HG02884 (cell line): ENCODE results near the gene NRTN.
"Not testable (repeated sequence)": the region's sequence is repeated elsewhere in the genome, so short reads cannot be mapped to it uniquely, and the experiment has no call there.

ENCODE experiments used
- ATAC-seq: cut with Tn5 transposase; IDR thresholded peaks from one replicate; pipeline ENCODE4 v1.9.1; 2021; ENCODE audit warnings: mild to moderate bottlenecking, moderate library complexity; ENCODE audit not compliant: unreplicated experiment

The NRTN gene

GRCh38 chr19:5804516-5805461 is at the start of gene NRTN:
Gene NRTN (plus strand): TSS chr19:5805067. CDS start chr19:5824166, 19,099 bp downstream.
- ATAC-seq = no peak

GRCh38 chr19:5762608-5763217 is 42.2 kb upstream of the NRTN start:
- ATAC-seq = no peak

DNA sequence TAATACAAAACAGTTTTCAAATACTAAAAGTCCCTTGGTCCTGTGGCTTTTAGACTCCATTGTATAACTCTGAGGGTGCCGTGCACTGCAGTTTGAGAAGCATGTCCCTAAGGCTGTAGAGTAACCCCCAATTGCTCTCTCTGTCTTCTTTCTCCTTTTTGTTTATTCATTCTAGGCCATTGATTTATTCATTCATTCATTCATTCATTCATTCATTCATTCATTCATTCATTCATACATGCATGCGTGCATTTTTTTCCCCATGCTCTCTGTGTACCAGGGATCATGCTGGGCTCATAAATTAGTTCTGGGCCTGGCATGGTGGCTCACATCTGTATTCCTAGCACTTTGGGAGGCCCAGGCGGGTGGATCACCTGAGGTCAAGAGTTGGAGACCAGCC is 39.6 kb upstream of the NRTN start:
- ATAC-seq = no peak

GRCh38 chr19:5767949-5768348 is 36.9 kb upstream of the NRTN start:
- no peak for ATAC-seq

- ATAC-seq = no peak
These were observed 32.5 kb upstream of the NRTN start for GRCh38 chr19:5772416-5772815.

DNA sequence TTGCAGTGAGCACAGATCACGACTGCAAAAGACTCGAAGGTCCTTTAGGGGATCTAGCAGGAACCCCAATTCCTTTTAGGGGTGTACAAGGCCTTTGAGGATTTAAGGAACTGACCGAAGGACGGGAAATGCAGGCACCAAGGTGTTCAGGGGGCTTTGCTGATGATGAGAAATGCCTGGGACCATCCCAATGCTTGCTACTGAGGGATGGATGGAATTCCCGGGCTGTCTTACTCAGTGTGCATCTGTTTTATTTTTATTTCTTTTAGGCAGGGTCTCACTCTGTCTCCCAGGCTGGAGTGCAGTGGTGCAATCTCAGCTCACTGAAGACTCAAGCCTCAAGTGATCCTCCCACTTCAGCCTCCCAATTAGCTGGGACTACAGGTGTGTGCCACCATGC is 31.6 kb upstream of the NRTN start:
- ATAC-seq = no peak

DNA sequence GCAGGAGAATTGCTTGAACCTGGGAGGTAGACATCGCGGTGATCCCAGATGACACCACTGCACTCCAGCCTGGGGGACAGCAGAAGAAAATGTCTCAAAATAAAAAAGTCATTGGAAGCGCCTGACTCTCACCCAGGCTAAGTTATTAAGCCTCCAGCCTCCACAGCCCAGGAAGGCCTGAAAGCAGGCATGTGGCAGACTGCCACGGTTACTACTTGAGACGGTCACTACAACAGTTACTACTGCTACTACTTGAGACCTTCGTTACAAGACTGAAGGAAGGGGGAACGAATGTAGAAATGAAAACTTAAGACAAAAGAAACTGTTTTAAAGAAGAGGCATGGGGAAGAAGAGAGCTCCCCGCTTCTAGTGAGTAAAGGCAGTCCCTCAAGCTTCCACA is 29.9 kb upstream of the NRTN start:
- ATAC-seq = no peak

DNA sequence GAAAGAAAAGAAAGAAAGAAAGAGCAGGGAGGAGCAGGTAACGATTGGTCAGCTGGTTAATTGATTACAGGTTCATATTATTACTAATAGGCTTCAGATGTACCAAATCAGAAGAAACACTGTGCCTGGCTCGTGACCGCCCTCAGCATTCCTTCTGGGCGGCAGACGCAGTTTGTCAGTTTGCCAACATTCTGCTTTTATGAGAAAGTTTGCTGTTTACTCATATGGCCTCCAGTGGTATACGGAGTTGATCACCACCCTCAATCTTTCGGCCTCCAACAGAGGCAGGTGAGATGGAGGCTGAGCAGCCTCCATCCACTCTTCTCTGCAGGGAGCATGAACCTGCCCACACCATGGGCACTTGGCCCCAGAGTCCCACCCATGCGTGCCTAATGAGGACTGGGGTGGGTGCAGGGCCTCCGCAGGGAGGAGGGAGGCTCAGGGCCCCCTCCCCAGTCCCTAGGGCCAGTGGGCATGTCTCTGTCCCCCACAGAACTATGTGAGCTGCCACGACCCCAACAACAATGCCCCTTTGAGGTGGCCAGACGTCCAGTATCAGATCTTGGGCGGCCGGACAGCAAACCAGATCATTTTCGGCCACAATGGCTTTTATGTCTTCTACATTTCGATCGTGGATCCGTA is 29.1 kb upstream of the NRTN start:
- ATAC-seq = no peak

- ATAC-seq = no peak
These were observed 26.5 kb upstream of the NRTN start for GRCh38 chr19:5778402-5778801.

DNA sequence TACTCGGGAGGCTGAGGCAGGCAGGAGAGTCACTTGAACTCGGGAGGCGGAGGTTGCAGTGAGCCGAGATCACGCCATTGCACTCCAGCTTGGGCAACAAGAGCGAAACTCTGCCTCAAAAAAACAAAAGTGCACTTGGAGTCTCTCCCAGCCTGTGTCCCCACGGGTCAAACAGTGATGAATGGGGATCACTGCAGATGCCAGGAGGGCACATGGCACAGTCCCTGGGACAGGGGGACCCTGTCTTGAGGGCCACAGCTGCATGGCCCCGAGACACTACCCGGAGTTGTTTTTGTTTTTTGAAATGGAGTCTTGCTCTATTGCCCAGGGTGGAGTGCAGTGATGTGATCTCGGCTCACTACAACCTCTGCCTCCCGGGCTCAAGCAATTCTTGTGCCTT is 24.0 kb upstream of the NRTN start:
- not testable (repeated sequence) for ATAC-seq

GRCh38 chr19:5782322-5782721 is 22.5 kb upstream of the NRTN start:
- no peak for ATAC-seq

GRCh38 chr19:5782945-5783919 is 21.6 kb upstream of the NRTN start:
- no peak for ATAC-seq

- no peak for ATAC-seq
These were observed 20.2 kb upstream of the NRTN start, which contains the start of gene PRR22 for GRCh38 chr19:5784581-5785147. Gene PRR22 (minus strand): TSS chr19:5784746. CDS start chr19:5784660, 86 bp downstream.

DNA sequence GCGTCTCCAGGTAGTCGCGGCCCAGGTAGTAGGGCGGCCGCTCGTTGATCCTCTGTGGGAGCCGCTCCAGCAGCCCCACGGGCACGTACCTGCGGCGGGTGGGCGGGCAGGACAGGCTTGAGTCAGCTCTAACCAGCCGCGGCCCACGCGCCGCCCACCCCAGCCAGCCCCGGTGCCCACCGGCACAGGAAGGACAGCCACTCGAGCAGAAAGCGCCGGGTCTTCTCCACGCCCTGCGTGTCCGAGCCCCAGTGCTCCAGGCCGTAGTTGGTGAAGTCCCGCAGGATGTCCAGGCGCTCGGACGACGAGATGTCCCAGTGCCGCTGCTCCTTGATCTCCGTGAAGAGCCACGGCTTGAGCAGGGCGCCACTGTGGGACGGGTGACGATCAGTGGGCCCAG is 19.4 kb upstream of the NRTN start:
- ATAC-seq = no peak

- ATAC-seq = no peak
These were observed 18.1 kb upstream of the NRTN start for GRCh38 chr19:5786593-5787408.

DNA sequence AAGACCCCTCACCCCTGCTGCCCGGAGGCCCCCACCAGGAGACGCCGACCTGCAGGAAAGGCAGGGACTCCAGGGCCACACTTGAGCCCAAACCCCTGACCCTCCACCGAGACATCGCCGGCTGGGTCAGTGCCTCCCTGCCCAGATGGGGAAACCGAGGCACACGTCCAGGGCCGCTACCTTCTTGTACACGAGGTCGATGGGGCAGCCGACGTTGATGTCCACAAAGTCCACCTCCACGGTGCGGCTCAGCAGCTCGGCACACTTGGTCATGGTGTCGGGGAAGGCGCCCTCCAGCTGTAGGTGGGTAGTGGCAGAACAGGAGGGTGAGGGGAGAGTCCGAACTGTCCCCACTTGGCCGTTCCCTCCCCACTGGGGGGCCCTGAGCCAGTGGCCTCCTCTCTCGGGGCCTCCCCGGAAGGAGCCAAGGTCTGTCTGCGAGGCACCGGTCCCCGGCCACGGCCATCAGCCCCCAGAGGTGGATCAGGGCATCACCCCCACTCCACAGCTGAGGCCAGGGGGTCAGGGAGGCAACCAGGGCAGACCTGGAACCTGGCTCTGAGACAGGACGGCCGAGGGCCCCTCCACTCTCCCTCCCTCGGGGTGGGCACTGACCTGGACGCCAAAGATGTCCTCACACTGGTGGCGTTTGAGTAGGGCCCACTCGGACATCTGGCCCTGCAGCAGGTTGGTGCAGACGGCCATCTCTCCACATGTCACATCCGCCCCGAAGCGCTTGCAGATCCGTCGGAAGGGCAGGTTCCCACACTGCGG is 17.3 kb upstream of the NRTN start:
- no peak for ATAC-seq

DNA sequence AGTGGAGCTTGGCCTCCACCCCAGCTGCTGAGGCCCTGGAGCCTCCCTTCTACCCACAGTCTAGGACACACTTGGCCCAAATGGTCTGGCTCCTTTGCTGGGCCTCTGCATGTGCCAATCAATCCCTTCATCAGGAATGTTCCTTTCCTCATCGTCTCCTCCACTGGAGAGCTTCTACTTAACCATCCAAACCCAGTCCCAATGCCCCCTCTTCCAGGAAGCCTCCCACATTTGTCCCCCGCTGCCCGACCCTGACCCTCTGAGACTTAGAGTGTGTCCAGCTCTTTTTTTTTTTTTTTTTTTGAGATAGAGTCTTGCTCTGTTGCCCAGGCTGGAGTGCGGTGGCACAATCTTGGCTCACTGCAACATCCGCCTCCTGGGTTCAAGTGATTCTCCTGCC is 16.4 kb upstream of the NRTN start:
- ATAC-seq = no peak

DNA sequence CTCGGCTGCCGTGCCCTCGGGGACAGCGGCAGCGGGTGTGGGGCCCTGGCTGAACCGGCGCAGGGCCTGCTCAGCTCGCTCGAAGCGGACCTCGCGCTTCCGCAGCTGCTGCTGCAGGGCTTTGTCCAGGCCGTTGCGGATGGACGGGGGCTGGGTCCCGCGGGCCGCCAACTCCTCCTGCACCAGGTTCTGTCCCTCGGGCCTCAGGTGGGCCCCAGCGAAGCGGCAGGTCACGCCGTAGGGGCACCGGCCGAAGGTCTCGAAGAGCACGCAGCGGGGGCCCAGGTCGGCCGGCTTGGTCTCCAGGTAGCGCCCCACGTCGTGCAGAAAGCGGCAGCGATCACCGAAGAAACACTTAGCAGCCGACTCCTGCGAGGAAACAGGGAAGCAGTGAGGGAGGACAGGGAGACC is 15.5 kb upstream of the NRTN start:
- ATAC-seq = no peak
